BJ (cell line): ENCODE data around the gene RAP2B. TPM values are rescaled to one million over a fixed set of nuclear protein-coding genes. Genes with fewer than 3 reads are reported as not detected.
A peak's percentile ranks its signal among the peaks of the same experiment; 100 is the strongest.
"Not testable (repeated sequence)": the region's sequence is repeated elsewhere in the genome, so short reads cannot be mapped to it uniquely, and the experiment has no call there.

Source experiments
- CTCF ChIA-PET: fragments of 350-600 bp; formaldehyde crosslinking; extraction: SDS; loops from one replicate; lab custom pipeline; 2021; ENCODE audit warnings: antibody characterized with exemption, inconsistent platforms; lab: Yijun Ruan, JAX
- POLR2A ChIA-PET: fragments of 300-600 bp; sonication (Branson Sonifier 250); formaldehyde crosslinking; extraction: SDS; loops from one replicate; lab custom pipeline; 2021; ENCODE audit warnings: antibody characterized with exemption; lab: Charles Lee
- DNase-seq: peaks from one replicate; pipeline ENCODE4 v3.0.0-alpha.2; 2011; ENCODE audit warnings: low read depth
- H3K27me3 ChIP-seq: 2 replicates; pipeline ENCODE4 v1.6.0; 2011; ENCODE audit warnings: low read length; ENCODE audit not compliant: control insufficient read depth, insufficient read depth
- H3K36me3 ChIP-seq: 2 replicates; pipeline ENCODE4 v1.5.1; 2011; ENCODE audit warnings: low read length; ENCODE audit not compliant: control insufficient read depth, insufficient read depth
- H3K4me3 ChIP-seq: 2 replicates; pipeline ENCODE4 v1.5.1; 2011; ENCODE audit warnings: low read depth, mild to moderate bottlenecking, control low read depth, low read length
- CTCF ChIP-seq: IDR thresholded peaks from 2 replicates; pipeline ENCODE4 v1.5.1; 2011; ENCODE audit warnings: low read depth, mild to moderate bottlenecking, control low read depth, inconsistent platforms, low read length, moderate library complexity; ENCODE audit not compliant: insufficient read depth
- polyA plus RNA-seq: library from polyadenylated mRNA; depleted of rRNA; stranded (reverse); fragments of >200 nt; gene quantifications from 2 replicates; pipeline ENCODE4 v1.2.3, GENCODE V29; 2011

RAP2B gene
- polyA plus RNA-seq, 1 experiment = 7.2 TPM

- POLR2A ChIA-PET = no interaction called here
- CTCF ChIA-PET = interaction anchor here (2.4 kb wide), 1 partner anchor 9 kb away, joined by 10 read pairs; no protein-coding TSS in a partner anchor
Observed at GRCh38 chr3:153150991-153151390, 11.0 kb upstream of the RAP2B start.

DNA sequence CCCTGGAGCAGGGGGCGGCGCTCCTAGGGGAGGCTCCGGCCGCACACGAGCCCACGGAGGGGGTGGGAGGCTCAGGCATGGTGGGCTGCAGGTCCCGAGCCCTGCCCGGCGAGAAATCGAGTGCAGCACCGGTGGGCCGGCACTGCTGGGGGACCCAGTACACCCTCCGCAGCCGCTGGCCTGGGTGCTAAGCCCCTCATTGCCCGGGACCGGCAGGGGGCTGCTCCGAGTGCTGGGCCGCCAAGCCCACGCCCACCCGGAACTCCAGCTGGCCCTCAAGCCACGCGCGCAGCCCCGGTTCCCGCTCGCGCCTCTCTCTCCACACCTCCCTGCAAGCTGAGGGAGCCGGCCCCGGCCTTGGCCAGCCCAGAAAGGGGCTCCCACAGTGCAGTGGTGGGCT lies 6.2 kb upstream of the RAP2B start:
- DNase-seq, H3K4me3 ChIP-seq, H3K36me3 ChIP-seq, POLR2A ChIA-PET, H3K27me3 ChIP-seq: not testable (repeated sequence)
- CTCF ChIA-PET = interaction anchor here (1.1 kb wide), 1 partner anchor 19 kb away, joined by 3 read pairs; no protein-coding TSS in a partner anchor

More at GRCh38 chr3:153150991-153151390, 11.0 kb upstream of the RAP2B start:
- no peak for TF ChIP-seq CTCF
- Histone ChIP-seq H3K36me3 (no peaks in the 10 kb centered on the region), H3K4me3 (no peak overlapping the region), H3K27me3 (no peaks in the 10 kb centered on the region)
- DNase-seq = no peak

- ChIA-PET CTCF (no interaction called here), POLR2A (no interaction called here)
- no peaks in the 10 kb centered on the region for H3K36me3 ChIP-seq
- H3K4me3 ChIP-seq = no peak overlapping the region
- DNase-seq = no peak
- TF ChIP-seq CTCF = no peak
- no peaks in the 10 kb centered on the region for H3K27me3 ChIP-seq
Observed at GRCh38 chr3:153158189-153158588, 3.8 kb upstream of the RAP2B start.

DNA sequence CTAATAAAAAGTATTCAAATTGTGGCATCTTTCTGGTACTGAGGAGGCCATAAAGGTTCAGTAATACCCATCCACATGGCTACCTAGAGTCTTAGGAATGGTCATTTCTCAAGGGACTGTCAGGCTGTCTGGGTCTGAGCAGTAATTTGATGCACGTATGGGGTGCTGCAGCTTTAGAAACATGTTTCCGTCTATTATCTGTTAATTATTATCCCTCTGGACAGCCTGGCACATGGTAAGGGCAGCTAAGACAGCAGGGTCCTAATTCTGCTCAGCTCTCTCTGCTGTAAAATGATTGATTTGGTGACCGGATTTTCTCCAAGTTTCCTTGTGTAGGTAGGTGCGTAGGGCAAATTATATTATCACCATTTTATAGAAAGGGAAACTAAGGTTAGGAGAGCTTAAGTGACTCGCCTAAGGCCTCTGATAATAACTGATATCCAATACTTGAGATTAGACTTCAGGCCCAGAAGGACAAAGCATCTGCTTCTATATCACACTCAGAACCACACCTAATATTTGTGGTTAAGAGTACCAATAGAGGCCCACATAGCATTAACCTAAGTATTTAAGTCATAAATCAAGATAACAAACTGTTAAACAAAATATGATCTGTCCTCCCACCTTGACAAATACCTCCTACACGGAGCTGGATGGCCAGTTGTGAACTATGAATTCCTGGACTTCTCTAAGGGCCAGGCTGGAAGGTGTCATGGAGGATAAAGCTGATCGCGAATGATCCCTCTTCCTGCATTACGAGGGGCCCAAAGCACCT lies 2.9 kb upstream of the RAP2B start:
- DNase-seq = no peak
- no peaks in the 10 kb centered on the region for H3K27me3 ChIP-seq
- CTCF ChIA-PET = interaction anchor here (0.6 to 2.8 kb wide), 4 partner anchors 9 to 128 kb away, joined by 3 to 12 read pairs (median 10); no protein-coding TSS in a partner anchor
- no peak for TF ChIP-seq CTCF
- POLR2A ChIA-PET = interaction anchor here (1.1 kb wide), 1 partner anchor 98 kb away, joined by 3 read pairs; no protein-coding TSS in a partner anchor
- H3K36me3 ChIP-seq = no peaks in the 10 kb centered on the region
- no peak overlapping the region for H3K4me3 ChIP-seq

GRCh38 chr3:153159771-153160397 lies 2.1 kb upstream of the RAP2B start:
- ChIA-PET POLR2A (interaction anchor here (0.7 to 1.5 kb wide), 3 partner anchors 49 to 117 kb away, joined by 3 to 5 read pairs (median 3); no protein-coding TSS in a partner anchor), CTCF (interaction anchor here (0.6 to 2.8 kb wide), 6 partner anchors 10 to 130 kb away, joined by 3 to 12 read pairs (median 7); no protein-coding TSS in a partner anchor)
- H3K36me3 ChIP-seq = no peaks in the 10 kb centered on the region
- no peaks in the 10 kb centered on the region for H3K27me3 ChIP-seq
- H3K4me3 ChIP-seq = peak overlapping the region; percentile 66
- TF ChIP-seq CTCF = no peak
- DNase-seq = no peak
